Natural killer cell treated with Interleukin-12 subunit alpha and Interleukin-12 subunit beta and Interleukin-15 and Interleukin-18, amount 100 ng/mL, for 72 hours (primary cell): ENCODE data around the gene ANO4. TPM values are rescaled to one million over a fixed set of nuclear protein-coding genes. Genes with fewer than 3 reads are reported as not detected.
"Not testable (repeated sequence)": the region's sequence is repeated elsewhere in the genome, so short reads cannot be mapped to it uniquely, and the experiment has no call there.

ENCODE experiments used
- ATAC-seq, 2 donors: fragments of 150-1000 bp; cut with Tn5 transposase in 1 of 2; sonication (Bioruptor Pico), chemical (Tn5 transposase) in 1 of 2; 2 replicates each; pipeline ENCODE4 v1.10.0; 2021
- DNase-seq: peaks from one replicate; pipeline ENCODE4 v3.0.0; 2022; ENCODE audit warnings: low spot score
- H3K27ac Mint-ChIP-seq, 2 donors: 1 replicate in 1 of 2; 2 replicates in 1 of 2; pipeline ENCODE4 v1.8.0; 2022; ENCODE audit warnings: mixed read lengths in 2 of 2, mild to moderate bottlenecking in 1 of 2, moderate library complexity in 1 of 2
- H3K27me3 Mint-ChIP-seq, 2 donors: 1 replicate in 1 of 2; 2 replicates in 1 of 2; pipeline ENCODE4 v1.8.0; 2022; ENCODE audit warnings: mixed read lengths in 2 of 2
- H3K36me3 Mint-ChIP-seq: one replicate; pipeline ENCODE4 v1.8.0; 2022; ENCODE audit warnings: mixed read lengths
- H3K4me1 Mint-ChIP-seq, 2 donors: 1 replicate in 1 of 2; 2 replicates in 1 of 2; pipeline ENCODE4 v1.8.0; 2022; ENCODE audit warnings: low read depth in 2 of 2, mixed read lengths in 2 of 2, mild to moderate bottlenecking in 1 of 2
- H3K4me3 Mint-ChIP-seq: one replicate; pipeline ENCODE4 v1.8.0; 2022; ENCODE audit warnings: mixed read lengths
- H3K9me3 Mint-ChIP-seq: 2 replicates; pipeline ENCODE4 v1.8.0; 2022; ENCODE audit warnings: mixed read lengths
- total RNA-seq, 2 donors: library from RNA; stranded (reverse); gene quantifications; one replicate each; pipeline ENCODE4 v1.2.3, GENCODE V29; 2022

ANO4 gene
- total RNA-seq, 2 donors from 2014 or later: not detected

- Mint-ChIP-seq H3K4me1 (no peaks in the 10 kb centered on the region), H3K27ac (no peak overlapping the region), H3K4me3 (no peak overlapping the region), H3K9me3 (peaks cover 17% of the 10 kb centered on the region), H3K36me3 (no peaks in the 10 kb centered on the region), H3K27me3 (no peaks in the 10 kb centered on the region)
- DNase-seq (no peak), ATAC-seq (no peak)
Measured at GRCh38 chr12:100982511-100983183, 188.1 kb downstream of the ANO4 start.

- DNase-seq (no peak), ATAC-seq (no peak)
- no peak overlapping the region for H3K27ac Mint-ChIP-seq
- H3K36me3 Mint-ChIP-seq: no peaks in the 10 kb centered on the region
- no peak overlapping the region for H3K4me3 Mint-ChIP-seq
- H3K27me3 Mint-ChIP-seq: no peaks in the 10 kb centered on the region
- H3K4me1 Mint-ChIP-seq: no peaks in the 10 kb centered on the region
- H3K9me3 Mint-ChIP-seq: peaks cover 9% of the 10 kb centered on the region
Measured at GRCh38 chr12:100984796-100985195, 190.2 kb downstream of the ANO4 start.

- no peaks in the 10 kb centered on the region for H3K36me3 Mint-ChIP-seq
- no peak overlapping the region for H3K4me3 Mint-ChIP-seq
- H3K27me3 Mint-ChIP-seq: no peaks in the 10 kb centered on the region
- no peaks in the 10 kb centered on the region for H3K4me1 Mint-ChIP-seq
- no peak for DNase-seq
- peaks cover 17% of the 10 kb centered on the region for H3K9me3 Mint-ChIP-seq
- no peak for ATAC-seq
- H3K27ac Mint-ChIP-seq: no peak overlapping the region
Measured at GRCh38 chr12:100986595-100987547, 192.3 kb downstream of the ANO4 start.

- no peaks in the 10 kb centered on the region for H3K27me3 Mint-ChIP-seq
- no peak overlapping the region for H3K4me3 Mint-ChIP-seq
- H3K27ac Mint-ChIP-seq: no peak overlapping the region
- peaks cover 21% of the 10 kb centered on the region for H3K9me3 Mint-ChIP-seq
- DNase-seq: no peak
- no peaks in the 10 kb centered on the region for H3K4me1 Mint-ChIP-seq
- no peaks in the 10 kb centered on the region for H3K36me3 Mint-ChIP-seq
- no peak for ATAC-seq
Measured at GRCh38 chr12:100987552-100988521, 193.3 kb downstream of the ANO4 start.

- not testable (repeated sequence) for H3K27ac Mint-ChIP-seq, H3K4me1 Mint-ChIP-seq
Measured at GRCh38 chr12:100989509-100989908, 194.9 kb downstream of the ANO4 start.

GRCh38 chr12:100991102-100991501 is 196.5 kb downstream of the ANO4 start:
- no peaks in the 10 kb centered on the region for H3K36me3 Mint-ChIP-seq
- DNase-seq: no peak
- peaks cover 19% of the 10 kb centered on the region for H3K9me3 Mint-ChIP-seq
- H3K27me3 Mint-ChIP-seq: no peaks in the 10 kb centered on the region
- H3K27ac Mint-ChIP-seq: no peak overlapping the region
- no peak for ATAC-seq
- no peak overlapping the region for H3K4me3 Mint-ChIP-seq
- no peaks in the 10 kb centered on the region for H3K4me1 Mint-ChIP-seq

More at GRCh38 chr12:100989509-100989908, 194.9 kb downstream of the ANO4 start:
- not testable (repeated sequence) for H3K36me3 Mint-ChIP-seq, ATAC-seq, H3K27me3 Mint-ChIP-seq, DNase-seq, H3K4me3 Mint-ChIP-seq
- peaks cover 19% of the 10 kb centered on the region for H3K9me3 Mint-ChIP-seq

GRCh38 chr12:100992194-100992593 is 197.6 kb downstream of the ANO4 start:
- no peaks in the 10 kb centered on the region for H3K27me3 Mint-ChIP-seq
- ATAC-seq (no peak), DNase-seq (no peak)
- H3K36me3 Mint-ChIP-seq: no peaks in the 10 kb centered on the region
- no peak overlapping the region for H3K4me3 Mint-ChIP-seq
- H3K4me1 Mint-ChIP-seq: no peaks in the 10 kb centered on the region
- H3K9me3 Mint-ChIP-seq: peaks cover 19% of the 10 kb centered on the region
- H3K27ac Mint-ChIP-seq: no peak overlapping the region

- Mint-ChIP-seq H3K9me3 (peaks cover 19% of the 10 kb centered on the region), H3K27me3 (no peaks in the 10 kb centered on the region), H3K4me1 (no peaks in the 10 kb centered on the region), H3K36me3 (no peaks in the 10 kb centered on the region), H3K4me3 (no peak overlapping the region), H3K27ac (no peak overlapping the region)
- no peak for DNase-seq
- no peak for ATAC-seq
Measured at GRCh38 chr12:100993916-100994450, 199.4 kb downstream of the ANO4 start.

- no peak for DNase-seq
- H3K9me3 Mint-ChIP-seq: peaks cover 14% of the 10 kb centered on the region
- no peak for ATAC-seq
- H3K4me1 Mint-ChIP-seq: no peaks in the 10 kb centered on the region
- no peak overlapping the region for H3K4me3 Mint-ChIP-seq
- H3K36me3 Mint-ChIP-seq: no peaks in the 10 kb centered on the region
- no peaks in the 10 kb centered on the region for H3K27me3 Mint-ChIP-seq
- no peak overlapping the region for H3K27ac Mint-ChIP-seq
Measured at GRCh38 chr12:100995201-100995600, 200.6 kb downstream of the ANO4 start.

- Mint-ChIP-seq H3K4me1 (no peaks in the 10 kb centered on the region), H3K9me3 (peaks cover 10% of the 10 kb centered on the region), H3K27ac (no peak overlapping the region), H3K4me3 (no peak overlapping the region), H3K36me3 (no peaks in the 10 kb centered on the region), H3K27me3 (no peaks in the 10 kb centered on the region)
- ATAC-seq (no peak), DNase-seq (no peak)
Measured at GRCh38 chr12:100995771-100996170, 201.2 kb downstream of the ANO4 start.

GRCh38 chr12:101001669-101002068 is 207.1 kb downstream of the ANO4 start:
- DNase-seq: no peak

GRCh38 chr12:101002696-101003419 is 208.3 kb downstream of the ANO4 start:
- no peak for ATAC-seq
- no peak overlapping the region for H3K27ac Mint-ChIP-seq

More at GRCh38 chr12:101001669-101002068, 207.1 kb downstream of the ANO4 start:
- no peak for ATAC-seq
- Mint-ChIP-seq H3K36me3 (no peaks in the 10 kb centered on the region), H3K27me3 (no peaks in the 10 kb centered on the region), H3K9me3 (peaks cover 13% of the 10 kb centered on the region), H3K4me1 (no peaks in the 10 kb centered on the region), H3K4me3 (no peak overlapping the region), H3K27ac (no peak overlapping the region)

GRCh38 chr12:101004898-101005297 is 210.3 kb downstream of the ANO4 start:
- Mint-ChIP-seq H3K36me3 (peaks cover 5% of the 10 kb centered on the region), H3K9me3 (peaks cover 18% of the 10 kb centered on the region), H3K4me1 (no peaks in the 10 kb centered on the region), H3K4me3 (no peak overlapping the region), H3K27ac (no peak overlapping the region), H3K27me3 (no peaks in the 10 kb centered on the region)
- DNase-seq: no peak
- ATAC-seq: no peak

More at GRCh38 chr12:101002696-101003419, 208.3 kb downstream of the ANO4 start:
- Mint-ChIP-seq H3K4me1 (no peaks in the 10 kb centered on the region), H3K36me3 (no peaks in the 10 kb centered on the region), H3K9me3 (peaks cover 13% of the 10 kb centered on the region), H3K27me3 (no peaks in the 10 kb centered on the region), H3K4me3 (no peak overlapping the region)
- no peak for DNase-seq
